AG09319 (cell line): ENCODE data around the gene ABCA3.

Experiments used
- DNase-seq: peaks from one replicate; pipeline ENCODE4 v3.0.0-alpha.2; 2010; ENCODE audit warnings: low read depth; ENCODE audit errors: extremely low read depth
- TF ChIP-seq, protein P1 (sequence below): IDR thresholded peaks from 2 replicates; pipeline ENCODE4 v1.5.1; 2011; ENCODE audit warnings: low read depth, mild to moderate bottlenecking, inconsistent platforms, low read length, moderate library complexity

The ABCA3 gene

DNA sequence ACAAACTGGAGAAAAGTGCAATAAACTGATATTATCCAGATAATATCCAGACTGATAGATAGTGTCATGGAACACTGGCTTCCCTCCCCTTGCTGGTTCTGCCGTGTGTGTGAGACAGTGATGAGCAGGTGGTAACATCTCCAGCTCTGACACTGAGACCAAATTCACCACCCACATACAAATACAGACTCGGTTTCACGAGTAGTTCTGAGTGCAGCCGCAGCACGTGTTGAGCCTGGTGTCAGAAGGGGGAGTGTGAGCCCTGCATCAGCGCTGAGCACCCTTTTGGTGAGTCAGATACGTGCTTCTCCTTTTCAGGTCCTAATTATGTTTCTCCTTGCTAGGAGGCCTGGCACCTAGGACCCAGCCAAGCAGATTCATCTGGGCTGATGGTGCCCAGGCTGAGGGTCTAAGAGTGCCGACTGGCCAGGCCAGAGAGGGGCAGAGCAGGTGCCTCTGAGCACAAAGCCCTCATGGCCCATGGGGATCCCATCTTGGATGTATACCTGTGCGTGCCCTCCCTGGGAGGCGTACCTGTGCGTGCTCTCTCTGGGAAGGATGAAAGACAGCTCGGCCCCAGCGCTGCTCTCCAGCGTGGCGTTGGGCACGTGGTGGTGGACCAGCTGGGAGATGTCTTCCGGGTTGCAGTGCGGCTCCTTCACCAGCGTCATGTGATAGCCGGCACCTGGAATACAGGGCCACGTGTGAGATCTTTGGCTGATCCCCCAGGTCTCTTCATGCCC lies 45.3 kb downstream of the ABCA3 start:
- no peak for DNase-seq
- TF ChIP-seq, protein P1, sequence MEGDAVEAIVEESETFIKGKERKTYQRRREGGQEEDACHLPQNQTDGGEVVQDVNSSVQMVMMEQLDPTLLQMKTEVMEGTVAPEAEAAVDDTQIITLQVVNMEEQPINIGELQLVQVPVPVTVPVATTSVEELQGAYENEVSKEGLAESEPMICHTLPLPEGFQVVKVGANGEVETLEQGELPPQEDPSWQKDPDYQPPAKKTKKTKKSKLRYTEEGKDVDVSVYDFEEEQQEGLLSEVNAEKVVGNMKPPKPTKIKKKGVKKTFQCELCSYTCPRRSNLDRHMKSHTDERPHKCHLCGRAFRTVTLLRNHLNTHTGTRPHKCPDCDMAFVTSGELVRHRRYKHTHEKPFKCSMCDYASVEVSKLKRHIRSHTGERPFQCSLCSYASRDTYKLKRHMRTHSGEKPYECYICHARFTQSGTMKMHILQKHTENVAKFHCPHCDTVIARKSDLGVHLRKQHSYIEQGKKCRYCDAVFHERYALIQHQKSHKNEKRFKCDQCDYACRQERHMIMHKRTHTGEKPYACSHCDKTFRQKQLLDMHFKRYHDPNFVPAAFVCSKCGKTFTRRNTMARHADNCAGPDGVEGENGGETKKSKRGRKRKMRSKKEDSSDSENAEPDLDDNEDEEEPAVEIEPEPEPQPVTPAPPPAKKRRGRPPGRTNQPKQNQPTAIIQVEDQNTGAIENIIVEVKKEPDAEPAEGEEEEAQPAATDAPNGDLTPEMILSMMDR = no peak

DNA sequence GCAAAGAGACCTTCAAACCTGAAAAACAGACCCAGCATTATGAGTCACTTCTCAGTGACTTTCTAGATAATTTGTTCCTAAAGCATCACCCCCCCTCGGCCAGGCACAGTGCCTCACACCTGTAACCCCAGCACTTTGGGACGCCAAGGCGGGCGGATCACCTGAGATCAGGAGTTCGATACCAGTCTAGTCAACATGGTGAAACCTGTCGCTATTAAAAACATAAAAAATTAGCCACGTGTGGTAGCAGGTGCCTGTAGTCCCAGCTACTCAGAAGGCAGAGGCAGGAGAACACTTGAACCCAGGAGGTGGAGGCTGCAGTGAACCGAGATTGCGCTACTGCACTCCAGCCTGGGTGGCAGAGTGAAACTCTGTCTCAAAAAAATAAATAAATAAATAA lies 48.3 kb downstream of the ABCA3 start:
- no peak for DNase-seq
- TF ChIP-seq, protein P1 = no peak

DNA sequence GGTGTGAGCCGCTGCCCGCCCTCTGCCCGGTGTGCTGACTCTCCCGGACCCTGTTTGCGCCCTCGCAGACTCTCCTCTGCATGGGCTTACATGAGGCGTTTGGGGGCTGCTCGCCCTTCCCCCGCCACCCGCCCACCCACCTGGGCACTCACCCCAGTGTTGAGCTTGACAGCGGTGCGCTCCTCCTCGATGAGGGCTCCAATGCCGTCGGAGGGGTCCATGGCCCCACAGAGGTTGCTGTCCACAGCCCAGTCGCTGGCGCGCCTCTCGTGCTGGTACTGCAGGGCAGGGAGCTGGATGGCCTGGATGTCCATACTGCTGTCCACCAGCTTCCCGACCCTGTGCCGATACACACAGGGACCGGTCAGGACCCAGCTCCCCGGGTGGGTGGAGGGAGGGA lies 51.2 kb downstream of the ABCA3 start:
- no peak for DNase-seq

DNA sequence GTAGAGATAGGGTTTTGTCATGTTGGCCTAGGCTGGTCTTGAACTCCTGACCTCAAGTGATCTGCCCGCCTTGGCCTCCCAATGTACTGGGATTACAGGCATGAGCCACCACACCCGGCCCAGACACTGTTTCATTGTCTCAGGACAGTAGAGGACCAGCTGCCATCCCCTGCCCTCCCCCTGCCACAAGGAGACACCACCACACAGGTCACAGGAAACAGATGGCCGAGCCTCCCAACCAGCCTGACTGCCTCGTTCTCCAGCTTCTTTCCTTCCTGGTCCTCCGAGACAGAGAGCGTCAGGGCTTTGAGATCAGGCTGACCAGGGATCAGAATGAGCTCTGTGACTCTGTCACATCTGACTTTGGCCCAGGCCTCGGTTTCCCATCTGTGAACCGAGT lies 51.8 kb downstream of the ABCA3 start:
- DNase-seq = no peak
- TF ChIP-seq, protein P1 = no peak

More for the DNA sequence above, 51.2 kb downstream of the ABCA3 start:
- TF ChIP-seq, protein P1 = no peak

DNA sequence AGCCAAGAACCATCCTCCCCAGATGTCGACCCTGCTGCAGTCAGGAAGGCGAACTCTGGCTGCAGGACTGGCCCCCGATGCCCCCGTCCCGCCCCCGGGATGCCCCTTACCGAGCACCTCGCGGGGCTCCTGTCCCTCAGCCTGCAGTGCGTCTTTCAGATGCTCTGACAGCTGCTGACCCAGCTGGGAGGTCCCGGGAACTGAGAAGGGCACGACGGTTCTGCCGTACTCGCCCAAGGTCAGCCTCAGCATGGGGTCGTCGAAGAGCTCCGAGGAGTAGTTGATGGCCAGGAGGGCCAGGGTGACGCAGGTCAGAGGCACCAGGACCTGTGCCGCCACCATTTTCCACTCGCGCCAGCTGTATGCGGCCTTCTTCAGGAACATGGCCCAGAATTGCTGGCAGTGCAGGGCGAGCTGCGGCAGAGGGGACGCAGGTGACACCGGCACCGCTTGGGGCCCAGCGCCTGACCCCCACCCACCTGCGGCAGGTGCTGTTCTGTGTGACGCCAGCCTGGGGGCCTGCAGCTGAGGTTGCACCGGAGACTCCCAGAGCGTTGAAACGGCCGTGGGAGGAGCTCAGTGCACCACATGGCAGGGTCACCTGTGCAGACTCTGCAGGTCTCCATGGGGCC lies 52.5 kb downstream of the ABCA3 start:
- DNase-seq = no peak
- TF ChIP-seq, protein P1 = no peak

DNA sequence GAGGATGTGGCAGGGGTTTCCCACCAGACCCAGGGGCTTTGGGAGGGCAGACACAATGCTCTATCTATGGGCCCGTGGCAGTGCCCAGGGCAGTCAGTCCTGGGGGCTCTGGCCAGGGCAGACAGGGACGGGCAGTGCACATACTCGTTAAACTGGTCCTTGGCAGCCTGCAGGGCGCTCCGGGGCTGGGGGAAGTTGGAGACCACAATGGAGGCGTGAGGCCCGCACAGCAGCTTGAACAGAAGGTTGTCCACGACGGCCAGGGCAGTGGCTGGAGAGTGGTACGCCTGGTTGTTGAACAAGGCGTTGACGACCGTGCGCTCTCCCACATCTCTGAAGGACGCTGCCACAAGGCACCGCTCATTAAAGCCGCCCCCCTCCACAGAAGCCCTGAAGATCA lies 54.0 kb downstream of the ABCA3 start:
- TF ChIP-seq, protein P1 = no peak
- DNase-seq = no peak

DNA sequence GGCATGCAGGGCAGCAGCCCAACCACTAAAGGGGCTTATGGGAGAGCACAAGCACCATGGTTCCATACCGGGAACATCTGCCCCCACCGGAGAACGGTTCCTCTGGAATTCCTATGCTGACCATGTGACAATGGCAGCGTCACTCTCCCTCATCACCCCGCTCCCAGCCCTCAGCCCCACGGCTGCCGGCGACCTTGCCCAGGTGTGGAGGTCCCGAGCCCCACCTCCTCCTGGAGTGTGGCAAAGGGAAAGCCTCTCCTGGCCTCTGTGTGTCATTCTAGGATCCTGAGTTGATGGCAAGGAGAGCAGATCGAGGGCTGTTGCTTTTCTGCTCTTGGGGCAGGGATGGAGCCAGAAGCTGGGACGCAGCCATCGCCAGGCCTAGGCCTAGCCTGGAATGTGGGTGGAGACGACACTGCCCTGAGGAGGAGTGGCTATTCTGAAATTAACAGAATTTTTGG lies 54.8 kb downstream of the ABCA3 start:
- no peak for DNase-seq
- TF ChIP-seq, protein P1 = no peak
